Tongue (tissue), 2 donors: Measurements from ENCODE around the gene RACK1. TPM values are rescaled to one million over a fixed set of nuclear protein-coding genes. Genes with fewer than 3 reads are reported as not detected.
"Not testable (repeated sequence)": the region's sequence is repeated elsewhere in the genome, so short reads cannot be mapped to it uniquely, and the experiment has no call there.

Source experiments
- DNase-seq: peaks from one replicate; pipeline ENCODE4 v3.0.0-alpha.2; 2015
- total RNA-seq: library from RNA; depleted of rRNA; stranded (reverse); fragments of >200 nt; gene quantifications from one replicate; pipeline ENCODE4 v1.2.3, GENCODE V29; 2014

The RACK1 gene
- total RNA-seq, 1 donor from 2014 or later: 2,469 TPM

DNA sequence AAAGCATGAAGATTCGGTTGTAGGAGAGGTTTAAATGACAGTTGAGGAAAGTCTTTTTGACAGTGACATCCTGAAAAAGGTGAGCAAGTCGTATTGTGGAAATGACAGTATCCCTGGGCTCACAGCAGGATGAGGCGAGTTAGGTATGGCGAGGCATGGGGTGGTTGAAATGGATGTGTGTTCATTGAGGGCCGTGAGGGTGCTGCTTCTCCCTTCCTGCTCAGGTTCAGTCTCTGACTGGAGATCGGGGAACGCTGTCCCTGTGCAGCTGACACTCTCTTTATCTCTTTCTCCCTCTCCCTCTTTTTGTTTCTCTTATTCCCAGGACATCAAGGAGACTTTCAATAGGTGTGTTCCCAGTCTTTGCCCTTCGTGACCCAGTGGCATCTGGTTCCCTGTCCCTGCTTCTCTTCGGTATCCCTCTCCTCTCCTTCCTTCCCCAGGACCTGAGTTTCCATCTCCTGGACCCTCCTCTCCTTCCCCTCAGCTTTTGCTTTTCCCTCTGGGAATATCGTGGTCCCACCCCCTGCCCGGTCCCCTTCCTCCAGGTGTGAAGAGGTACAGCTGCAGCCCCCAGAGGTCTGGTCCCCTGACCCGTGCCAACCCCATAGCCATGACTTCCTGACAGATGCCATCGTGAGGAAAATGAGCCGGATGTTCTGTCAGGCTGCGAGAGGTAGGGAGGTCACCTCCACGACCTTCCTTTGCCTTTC, 10.5 kb downstream of the RACK1 start:
- no peak for DNase-seq

DNA sequence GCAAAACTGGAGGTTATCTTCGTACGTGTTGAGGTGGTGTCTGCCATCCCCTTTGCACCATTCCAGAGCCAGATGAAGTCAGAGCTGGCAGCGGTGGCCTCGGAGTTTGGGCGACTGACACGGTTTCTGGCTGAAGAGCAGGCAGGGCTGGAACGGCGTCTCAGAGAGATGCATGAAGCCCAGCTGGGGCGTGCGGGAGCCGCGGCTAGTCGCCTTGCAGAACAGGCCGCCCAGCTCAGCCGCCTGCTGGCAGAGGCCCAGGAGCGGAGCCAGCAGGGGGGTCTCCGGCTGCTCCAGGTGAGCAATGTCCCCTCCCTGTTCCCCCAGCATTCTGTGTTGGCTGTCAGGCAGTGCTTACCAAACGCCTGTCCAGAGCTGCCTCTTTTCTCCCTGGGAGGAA, 11.1 kb downstream of the RACK1 start:
- no peak for DNase-seq

DNA sequence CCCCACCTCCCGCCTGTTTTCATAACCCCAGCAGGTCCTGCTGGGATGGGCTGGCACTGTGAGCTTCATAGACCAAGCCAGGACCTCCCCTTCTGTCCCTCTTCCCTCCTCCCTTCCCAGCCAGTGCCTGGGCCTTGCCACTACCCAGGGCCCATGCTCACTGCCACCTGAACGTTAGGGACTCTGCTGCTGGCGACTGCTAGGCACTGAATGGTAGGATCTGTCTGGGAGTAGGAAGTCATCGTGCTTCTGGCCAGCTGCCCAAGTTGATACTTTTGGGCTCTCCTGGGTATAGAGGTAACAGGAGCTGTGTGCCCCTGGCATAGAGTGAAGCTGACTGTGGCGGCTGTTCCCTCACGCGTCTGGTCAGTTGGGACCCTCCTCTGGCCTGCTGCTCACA, 12.3 kb downstream of the RACK1 start:
- no peak for DNase-seq

DNA sequence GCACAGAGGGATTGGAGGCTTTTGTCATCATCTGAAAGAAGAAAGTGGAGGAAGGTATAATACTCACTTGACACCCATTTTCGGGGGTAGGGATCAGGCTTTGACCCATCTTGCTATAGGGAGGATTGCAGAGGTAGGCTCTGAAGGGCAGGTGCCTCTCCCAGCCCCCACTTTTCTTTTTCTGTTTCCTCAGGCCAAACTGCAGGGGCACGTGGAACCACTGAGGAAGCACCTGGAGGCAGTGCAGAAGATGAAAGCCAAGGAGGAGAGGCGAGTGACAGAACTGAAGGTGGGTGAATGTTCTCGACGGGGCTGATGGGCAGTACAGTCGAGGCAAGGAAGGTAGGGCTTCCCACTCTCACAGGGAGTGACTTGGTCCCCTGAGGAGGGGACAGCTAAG, 13.2 kb downstream of the RACK1 start:
- DNase-seq: no peak

DNA sequence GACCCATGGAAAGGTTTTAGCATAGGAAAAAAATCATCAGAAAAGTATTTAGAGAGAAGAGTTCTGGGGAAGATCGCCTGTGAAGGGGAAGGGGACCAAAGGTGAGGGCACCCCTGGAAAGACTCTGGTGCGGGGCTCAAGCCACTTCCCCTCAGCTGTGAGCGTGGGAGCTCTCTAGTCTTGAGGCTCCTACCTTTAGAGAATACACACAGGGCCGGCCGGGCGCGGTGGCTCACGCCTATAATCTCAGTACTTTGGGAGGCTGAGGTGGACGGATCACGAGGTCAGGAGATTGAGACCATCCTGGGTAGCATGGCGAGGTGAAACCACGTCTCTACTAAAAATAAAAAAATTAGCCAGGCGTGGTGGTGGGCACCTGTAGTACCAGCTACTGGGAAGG, 13.7 kb downstream of the RACK1 start:
- DNase-seq: no peak

DNA sequence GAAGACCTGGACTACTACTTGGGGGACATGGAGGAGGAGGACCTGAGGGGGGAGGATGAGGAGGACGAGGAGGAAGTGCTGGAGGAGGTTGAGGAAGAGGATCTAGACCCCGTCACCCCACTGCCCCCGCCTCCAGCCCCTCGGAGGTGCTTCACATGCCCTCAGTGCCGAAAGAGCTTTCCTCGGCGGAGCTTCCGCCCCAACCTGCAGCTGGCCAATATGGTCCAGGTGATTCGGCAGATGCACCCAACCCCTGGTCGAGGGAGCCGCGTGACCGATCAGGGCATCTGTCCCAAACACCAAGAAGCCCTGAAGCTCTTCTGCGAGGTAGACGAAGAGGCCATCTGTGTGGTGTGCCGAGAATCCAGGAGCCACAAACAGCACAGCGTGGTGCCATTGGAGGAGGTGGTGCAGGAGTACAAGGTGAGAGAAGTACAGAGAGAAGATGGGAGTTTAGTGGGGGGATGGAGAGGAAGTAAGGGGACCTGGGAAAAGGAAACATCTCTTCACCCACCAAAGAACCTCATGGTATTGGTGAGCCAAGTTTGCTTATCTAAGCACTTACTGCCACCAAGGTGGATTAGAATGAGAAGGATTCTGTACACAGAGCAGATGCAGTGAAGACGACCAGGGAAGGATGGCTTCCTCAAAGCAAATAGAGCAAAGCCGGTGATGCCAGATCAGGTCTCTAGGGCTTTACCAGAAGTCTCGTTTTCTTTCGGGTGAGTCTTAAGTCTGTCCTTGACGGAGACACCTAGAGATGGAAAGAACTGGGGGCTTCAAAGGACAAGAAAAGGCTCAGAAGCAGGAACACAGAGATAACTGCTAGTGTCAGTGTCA, 19.1 kb downstream of the RACK1 start:
- DNase-seq: no peak

DNA sequence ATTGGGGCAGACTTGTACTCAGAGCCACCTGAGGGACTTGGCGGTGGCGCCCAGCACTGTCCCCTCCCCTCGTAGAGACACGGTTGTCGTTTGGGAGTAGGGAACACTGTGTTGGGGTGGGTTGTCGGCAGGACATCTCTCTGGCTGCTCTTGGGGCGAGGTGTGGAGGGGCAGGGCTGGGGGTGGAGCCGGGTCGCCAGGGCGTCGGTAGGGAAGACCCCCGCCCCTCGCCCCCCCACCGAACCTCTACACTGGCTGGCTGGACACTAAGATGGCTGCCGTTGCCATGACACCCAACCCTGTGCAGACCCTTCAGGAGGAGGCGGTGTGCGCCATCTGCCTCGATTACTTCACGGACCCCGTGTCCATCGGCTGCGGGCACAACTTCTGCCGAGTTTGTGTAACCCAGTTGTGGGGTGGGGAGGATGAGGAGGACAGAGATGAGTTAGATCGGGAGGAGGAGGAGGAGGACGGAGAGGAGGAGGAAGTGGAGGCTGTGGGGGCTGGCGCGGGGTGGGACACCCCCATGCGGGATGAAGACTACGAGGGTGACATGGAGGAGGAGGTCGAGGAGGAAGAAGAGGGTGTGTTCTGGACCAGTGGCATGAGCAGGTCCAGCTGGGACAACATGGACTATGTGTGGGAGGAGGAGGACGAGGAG, 19.8 kb downstream of the RACK1 start:
- DNase-seq: peak; percentile 78

DNA sequence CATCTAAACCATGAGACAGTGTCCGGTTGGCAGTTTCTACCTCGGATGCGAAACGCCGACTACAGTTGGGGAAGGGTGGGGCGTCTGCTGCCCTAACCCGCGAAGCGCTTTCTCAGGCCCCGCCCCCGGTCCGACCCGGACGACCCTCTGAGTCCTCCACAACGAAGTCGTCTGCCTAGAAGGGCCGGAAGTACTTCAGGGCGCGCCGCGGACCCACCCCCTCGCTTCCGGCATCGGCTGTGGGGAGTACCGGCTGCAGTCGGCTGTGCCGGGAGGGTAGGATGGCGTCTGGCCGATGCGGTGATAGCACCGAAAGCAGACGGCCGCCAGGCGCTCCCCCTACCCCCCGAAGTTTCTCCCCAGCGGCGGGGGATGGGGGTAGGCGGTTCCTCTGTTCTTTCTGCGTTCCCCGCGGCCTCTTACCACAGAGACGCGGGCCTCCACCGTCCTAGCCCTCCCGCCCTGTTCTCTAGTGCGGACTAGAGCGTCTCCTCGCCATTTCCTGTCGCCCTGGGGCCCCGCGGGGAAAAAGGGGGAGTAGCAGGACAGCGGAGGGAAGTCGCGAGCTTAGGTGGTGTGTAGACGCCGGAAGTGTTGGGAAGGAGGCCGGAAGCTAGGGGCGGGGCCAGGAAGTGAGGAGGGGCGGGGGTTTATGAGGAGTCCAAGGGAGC, 20.5 kb downstream of the RACK1 start, which contains the start of gene TRIM41:
Gene TRIM41, plus strand, starts transcription at position 224 of the 671 bp plus-strand sequence. CDS start 719 bp downstream, outside the sequence.
- DNase-seq: peak; percentile 99

DNA sequence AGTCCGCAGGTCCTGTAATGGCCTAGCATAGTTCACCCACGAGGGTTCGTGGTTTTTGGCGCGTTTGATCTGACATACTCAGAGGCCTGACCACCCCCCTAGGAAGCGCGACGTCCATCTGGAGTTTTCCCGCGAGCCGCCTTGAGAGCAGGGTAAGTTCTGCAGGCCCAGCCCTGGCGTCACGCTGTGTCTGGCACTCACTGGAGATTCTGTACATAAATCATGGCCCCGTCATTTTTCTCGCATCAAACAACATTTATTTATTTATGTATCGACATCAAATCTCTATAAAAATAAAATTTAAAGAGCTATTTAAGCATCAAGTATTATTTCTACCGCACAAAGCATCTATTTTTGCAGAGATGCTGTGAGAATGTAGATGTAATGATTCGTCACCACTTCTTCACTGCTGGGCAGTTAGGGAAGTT, 21.1 kb downstream of the RACK1 start:
- no peak for DNase-seq

DNA sequence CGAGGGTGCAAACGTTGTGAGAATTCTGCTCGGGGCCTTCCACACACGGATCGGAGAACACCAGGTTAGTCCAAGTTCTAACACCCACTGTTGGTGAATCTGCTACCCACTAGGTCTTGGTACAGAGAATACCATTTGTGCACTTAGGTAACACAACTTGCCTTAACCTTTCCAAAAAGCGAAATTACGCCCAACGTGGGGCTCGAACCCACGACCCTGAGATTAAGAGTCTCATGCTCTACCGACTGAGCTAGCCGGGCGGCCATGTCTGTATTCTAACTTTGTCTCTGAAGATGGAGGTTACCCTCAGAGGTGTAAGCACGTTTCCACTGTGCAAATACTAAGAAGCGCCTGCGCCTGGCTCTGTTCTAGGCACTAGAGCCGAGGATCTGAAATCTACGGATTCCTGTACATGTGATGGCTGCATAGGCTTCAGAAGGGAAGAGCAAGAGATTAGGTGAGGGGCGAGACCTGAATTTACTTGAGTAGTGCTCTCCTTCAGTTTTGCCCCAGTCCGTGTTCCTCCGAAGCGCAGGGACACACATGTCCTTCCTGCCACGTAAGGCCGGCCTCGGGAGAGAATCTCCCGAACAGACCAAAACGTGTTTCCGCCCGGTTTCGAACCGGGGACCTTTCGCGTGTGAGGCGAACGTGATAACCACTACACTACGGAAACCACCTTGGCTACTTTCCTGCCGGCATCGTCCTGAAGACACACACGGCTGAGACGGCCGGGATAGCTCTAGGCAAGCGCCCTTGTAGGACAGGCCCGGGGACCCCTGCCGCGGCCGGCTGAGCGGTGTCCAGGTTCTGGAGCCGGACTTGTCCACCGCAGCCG, 21.7 kb downstream of the RACK1 start:
- DNase-seq: peak; percentile 98

DNA sequence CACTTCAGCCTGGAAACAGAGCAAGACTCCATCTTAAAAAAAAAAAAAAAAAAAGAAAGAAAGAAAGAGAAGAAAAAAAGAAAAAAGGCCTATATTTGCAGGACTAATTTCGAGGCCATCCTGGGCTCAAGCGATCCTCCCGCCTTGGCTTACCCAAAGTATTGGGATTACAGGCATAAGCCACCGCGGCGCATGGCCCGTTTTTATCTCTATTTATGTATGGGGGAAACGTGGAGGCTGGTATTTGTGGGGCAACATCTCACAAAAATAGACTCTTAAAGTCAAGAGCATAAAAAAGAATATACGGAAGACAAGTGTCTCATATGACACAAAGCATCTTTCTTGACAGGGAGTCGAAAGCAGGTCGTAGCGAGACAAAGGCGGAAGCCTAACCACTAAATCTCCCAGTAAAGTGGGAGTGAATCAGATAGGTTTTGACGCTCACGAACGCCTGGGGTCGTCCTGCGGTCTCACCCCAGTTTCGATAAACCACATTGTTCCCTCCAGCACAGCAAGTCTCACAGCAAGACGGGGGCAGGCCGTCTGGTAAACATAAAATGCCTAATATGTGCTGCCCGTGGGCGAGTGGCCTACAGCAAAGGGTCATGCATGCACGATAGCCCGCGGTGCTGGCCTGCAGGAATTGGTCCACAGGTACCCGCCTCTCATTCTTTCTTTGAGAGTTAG, 22.5 kb downstream of the RACK1 start:
- no peak for DNase-seq

DNA sequence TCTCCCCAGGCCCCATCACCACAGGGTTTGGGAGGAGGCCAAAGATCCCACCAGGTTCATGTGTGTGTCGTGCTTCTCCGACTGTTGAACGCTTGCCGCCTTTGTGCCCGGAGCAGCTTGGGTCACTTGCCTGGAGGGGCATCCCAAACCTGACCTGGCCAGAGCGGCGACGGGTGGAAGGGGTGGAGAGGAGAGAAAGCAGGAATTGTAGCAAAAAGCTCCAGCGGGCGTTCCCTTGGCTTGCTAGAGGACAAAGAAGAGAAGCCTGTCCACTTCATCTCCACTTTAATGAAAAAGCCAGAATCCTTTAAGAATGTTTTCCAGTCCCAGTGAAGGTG, 23.6 kb downstream of the RACK1 start:
- DNase-seq: no peak

DNA sequence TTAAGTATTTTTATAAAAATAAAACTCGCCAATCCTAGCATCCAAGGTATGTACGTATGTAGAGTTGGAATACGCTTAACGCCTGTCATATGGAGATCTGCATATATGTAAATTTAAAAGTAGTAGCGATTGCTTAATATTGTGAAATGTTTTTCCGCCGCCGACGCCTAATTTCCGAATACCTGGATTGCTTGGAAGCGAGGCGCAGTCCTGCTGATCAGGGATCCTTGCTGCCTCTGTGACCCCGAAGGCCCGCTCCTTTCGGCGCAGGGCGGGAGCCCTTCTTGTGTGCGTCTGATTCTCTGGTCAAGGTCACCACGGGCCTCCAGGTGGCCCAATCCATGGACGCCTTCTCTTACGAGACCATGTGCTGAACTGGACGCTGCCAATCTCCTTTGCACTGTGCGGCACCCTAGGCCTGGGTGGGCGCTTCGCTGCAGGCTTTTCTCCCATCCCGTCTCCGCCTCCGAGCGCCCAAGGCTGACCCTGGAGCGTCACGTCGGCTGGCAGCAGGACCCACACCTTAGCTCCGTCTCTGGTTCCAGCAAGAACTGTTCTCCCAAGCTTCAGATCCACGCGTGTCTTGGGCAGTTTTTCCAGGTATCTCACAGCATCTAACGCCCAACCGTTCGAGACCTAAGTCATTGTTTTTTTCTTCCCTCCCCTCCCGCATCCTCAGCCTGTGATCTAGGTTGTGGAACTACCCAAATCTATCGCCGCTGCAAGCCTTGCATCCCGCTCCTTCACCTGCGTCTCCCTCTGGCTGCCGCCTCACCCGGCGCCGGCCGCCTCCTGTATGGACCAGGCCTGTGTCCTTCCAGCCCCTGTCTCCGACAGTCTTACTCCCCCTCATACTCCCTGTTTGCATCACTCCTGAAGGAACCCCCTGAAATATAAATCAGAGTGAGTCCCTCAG, 24.2 kb downstream of the RACK1 start:
- no peak for DNase-seq

DNA sequence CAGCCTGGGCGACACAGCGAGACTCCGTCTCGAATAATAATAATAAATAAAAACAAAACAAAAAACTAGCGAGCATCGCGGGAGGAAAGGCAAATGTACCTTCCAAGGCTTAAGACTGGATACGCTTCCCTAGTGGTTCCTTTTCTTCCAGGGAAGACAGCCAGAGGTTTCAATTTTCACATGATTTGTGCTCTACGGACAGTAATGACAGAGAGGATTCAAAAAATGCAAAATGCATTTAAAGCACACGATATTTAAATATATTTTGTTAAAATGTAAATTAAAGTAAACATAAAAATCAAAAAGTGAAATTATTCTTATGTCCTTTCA, 24.9 kb downstream of the RACK1 start:
- DNase-seq: no peak

DNA sequence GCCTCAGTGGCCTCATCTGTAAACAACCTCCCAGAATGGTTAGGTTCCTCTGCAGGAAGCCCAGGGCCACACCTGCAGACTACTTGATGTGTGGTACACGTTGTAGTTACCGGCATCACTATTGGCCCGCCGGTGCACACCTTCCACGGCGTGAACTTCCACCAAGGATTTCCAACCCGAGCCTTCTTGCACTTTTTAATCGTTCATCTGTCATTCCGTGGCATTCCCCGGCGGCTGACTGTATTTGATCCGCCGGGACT, 26.0 kb downstream of the RACK1 start:
- DNase-seq: no peak

DNA sequence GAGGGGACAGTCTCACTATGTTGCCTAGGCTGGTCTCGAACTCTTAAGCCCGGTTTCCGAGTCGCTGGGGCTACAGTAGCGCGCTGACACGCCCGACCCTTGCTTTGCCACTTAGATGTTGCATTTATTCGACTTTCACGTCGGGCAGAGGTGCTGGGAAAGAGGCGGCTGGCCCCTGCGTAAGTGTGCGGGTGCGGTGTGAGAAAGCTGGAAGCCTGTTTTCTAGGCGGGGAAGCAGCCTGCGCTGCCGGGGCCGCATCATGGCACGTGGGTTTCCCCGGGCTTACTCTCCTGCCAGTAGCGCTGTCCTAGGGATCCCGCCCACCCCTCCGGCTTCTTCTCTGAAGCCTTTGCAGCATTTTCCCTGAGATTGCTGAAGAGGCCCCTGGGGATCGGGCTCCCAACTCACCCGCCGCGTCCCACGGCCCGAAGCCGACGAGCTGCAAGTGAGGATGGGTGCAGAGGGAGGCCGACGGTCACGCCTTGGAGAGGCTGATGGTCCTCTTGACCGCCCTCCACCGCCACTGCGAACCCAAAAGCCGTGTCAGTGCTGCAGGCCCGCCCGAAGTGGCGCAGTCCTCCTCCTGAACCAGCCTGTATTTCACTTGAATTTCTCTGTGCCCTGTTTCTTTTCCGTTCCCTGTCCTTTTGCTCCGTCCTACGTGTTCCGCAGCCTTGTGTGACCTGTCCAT, 26.4 kb downstream of the RACK1 start:
- peak; percentile 56 for DNase-seq

DNA sequence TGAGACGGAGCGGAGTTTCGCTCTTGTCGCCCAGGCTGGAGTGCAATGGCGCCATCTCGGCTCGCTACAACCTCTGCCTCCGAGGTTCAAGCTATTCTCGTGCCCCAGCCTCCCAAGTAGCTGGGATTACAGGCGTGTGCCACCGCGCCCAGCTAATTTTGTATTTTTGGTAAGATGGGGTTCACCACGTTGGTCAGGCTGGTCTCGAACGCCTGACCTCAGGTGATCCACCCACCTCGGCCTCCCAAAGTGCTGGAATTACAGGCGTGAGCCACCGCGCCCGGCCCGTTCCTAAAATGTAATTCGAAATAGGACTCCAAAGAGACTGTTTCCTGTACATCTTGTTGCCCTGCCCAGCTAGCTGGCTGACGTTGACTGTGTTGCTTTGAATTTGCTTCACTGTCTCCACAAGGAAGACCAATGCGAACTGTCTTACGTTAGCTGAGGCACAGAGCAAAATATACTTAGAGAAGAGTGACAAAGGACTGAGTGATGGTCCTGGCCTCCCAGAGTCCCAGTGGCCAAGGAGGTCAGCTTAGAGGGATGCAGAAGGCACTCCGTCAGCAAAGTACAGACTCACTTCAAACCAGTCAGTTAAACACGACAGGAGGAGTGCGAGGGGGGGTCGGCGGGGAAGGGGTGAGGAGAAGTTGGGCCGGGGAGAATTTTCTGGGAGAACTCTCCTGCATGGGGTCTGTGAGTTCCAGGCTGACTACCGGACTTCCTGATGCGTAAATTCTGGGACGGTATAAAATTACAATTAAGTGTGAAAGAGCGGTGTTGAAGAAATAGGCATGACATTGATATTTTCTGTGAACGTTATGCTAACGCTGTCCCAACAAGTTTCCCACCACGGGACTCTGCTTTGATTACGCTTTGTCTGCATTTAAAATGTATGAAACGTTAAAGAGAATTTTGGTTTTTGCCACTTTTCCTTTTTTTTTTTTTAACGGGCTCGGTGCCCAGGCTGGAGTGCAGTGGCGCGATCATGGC, 27.4 kb downstream of the RACK1 start:
- no peak for DNase-seq

DNA sequence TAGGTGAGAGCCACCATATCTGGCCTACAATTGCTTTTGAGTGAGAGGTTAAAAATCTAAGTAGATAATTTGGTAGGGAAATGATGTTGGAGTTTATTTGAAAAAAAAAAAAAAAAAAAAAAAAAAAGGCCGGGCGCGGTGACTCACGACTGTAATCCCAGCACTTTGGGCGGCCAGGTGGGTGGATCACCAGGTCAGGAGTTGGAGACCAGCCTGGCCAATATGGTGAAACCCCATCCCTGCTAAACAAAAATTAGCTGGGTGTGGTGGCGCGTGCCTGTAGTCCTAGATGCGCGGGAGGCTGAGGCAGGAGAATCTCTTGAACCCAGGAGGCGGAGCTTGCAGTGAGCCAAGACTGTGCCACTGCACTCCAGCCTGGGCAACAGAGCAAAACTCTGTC, 29.5 kb downstream of the RACK1 start:
- DNase-seq: not testable (repeated sequence)
